Muscle of arm (tissue), 12 donors: ENCODE data around the gene CXCL9. TPM values are rescaled to one million over a fixed set of nuclear protein-coding genes. Genes with fewer than 3 reads are reported as not detected.
A peak's percentile ranks its signal among the peaks of the same experiment; 100 is the strongest.
"Not testable (repeated sequence)": the region's sequence is repeated elsewhere in the genome, so short reads cannot be mapped to it uniquely, and the experiment has no call there.

Experiments used
- DNase-seq: peaks from one replicate; pipeline ENCODE4 v3.0.0-alpha.2; 2013
- polyA plus RNA-seq, 12 donors: library from polyadenylated mRNA; unstranded; fragments of 120-200 nt; gene quantifications; one replicate each; pipeline ENCODE4 v1.2.1, GENCODE V29; 2013; ENCODE audit not compliant: insufficient read length in 12 of 12

The CXCL9 gene
- polyA plus RNA-seq, 12 donors = 0.11 to 1.2 (median 0.26) TPM; not detected in 3

DNA sequence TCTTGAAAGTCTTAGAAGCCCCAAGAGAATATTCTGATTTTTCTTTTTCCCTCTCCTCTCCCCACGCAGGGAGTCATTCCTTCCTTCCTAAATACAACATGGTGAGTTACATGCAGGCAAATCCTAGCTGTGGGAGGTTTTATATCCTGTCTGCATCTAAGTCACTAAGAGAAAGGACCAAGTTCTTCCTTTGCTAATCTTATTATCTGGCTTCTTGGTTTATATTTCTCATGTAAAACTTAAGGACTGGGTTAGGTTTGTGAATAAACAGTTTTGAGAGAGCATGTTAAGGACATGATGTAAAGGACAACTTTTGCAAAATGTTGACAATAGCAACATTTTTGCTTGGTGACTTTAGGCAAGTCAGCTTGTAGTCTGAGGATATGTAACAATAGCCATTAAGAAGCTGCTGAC, 5.1 kb upstream of the CXCL9 start:
- DNase-seq = no peak

DNA sequence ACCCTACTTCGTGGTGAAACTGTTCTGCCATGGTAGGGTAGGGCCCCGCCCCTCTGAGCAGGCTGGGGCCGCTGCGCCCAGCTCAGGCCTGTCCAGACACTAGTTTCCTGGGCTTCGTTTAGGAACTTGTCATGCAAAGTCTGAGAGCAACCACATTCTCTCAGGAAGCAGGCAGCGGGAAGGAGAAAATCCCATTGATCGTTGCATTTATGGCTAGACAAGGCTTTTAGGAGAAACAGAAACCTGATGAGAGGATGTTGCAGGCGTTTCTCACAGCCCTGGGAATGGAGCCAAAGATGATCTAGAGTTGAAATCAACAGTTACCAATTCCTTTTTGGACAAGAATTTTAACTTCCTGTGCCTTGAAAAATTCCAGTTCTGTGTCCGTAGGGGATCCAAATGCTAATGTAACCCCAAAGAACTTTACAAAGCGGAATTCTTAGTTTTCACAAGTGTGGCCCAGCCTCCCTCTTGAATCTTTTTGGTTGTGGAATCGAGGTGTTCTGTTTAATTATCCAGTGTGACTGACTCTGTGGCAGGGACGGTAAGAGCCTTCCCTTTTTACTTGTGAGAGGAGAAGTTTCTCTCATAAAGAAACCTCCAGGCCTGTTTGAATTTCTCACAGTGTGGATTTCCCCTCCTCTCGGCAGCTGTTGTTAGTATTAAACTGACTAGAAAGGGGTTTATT, 4.5 kb upstream of the CXCL9 start:
- DNase-seq = peak; percentile 84

DNA sequence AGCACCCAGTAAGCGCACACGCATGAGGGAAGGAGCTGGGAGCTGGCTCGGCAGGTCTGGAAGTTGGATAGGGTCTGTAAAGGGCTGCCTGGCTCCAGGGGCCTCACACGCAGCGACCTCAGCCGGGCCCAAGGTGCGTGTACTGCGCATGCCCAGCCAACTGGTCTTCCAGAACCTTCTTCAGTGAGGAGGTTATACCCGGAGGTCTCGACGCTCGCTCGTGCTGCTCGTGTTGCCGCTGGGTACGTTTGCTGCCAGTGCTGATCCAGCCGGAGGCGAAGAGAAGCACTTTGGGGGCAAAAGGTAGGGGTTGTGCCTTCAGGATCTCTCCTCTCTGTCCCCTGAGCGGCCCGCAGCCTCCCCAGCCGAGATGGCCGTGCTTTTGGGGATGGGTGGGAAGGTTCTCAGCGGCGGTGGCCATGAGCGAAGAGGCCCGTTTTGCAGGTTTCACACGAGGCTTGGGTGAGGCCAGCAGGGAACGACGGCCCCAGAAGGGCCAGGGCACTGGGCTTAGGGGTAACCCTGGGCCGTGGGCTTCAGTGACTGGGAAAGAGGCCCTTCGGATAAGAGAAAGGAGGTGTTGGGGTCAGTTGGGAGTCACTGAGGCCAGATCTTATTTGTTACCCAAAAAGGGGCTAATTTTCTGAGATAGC, 3.8 kb upstream of the CXCL9 start:
- DNase-seq = no peak

DNA sequence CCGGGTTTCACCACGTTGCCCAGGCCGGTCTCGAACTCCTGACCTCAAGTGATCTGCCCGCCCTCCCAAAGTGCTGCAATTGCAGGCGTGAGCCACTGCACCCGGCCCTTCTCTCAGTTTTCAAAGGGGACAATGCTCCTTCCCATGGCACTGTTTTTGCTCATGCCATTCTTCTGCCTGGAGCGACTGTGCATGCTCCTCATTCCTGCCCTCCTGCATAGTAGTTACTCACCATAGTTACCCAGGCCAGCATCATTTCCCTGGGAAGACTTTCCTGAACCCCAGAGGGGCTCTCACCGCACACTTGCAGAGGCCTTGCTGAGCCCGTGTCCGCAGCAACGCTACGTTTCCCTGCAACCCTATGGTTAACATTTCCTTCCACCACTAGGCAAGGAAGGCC, 3.3 kb upstream of the CXCL9 start:
- DNase-seq = no peak

DNA sequence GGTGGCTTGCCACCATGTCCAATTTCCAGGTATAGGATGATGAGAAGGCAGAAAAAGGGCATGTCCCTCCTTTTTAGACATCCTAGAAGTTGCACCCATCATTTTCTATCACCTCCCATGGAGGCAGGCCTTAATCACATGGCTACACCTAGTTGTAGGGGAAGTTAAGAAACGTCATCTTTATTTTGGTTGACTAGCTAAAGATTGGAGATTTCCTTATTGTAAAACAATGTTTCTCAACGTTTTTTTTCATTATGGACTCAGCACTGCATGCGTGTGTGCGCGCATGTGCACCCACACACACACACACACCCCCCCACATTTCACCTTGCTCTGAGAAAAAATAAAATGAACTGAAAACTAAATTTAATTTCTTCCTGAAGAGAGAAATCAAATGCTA, 2.0 kb upstream of the CXCL9 start:
- no peak for DNase-seq

DNA sequence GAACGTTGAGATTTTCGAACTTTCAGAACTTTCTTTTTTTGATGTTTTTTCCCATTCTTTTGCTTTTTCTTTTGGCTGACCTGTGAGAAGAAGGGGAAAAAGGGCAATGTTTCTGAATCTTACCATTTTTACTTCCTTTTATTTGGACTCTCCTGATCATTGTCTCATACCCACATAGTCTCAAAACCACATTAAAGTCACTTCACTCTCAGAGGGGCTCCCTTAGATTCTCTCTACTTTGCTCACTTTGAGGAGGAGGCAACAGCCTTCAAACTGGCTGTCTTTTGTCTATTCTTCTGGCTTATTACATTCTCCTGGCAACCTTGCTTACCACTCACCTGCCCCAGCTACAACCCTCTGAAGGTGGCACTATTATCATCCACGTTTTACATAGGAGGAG, 3.7 kb downstream of the CXCL9 start:
- DNase-seq = no peak

DNA sequence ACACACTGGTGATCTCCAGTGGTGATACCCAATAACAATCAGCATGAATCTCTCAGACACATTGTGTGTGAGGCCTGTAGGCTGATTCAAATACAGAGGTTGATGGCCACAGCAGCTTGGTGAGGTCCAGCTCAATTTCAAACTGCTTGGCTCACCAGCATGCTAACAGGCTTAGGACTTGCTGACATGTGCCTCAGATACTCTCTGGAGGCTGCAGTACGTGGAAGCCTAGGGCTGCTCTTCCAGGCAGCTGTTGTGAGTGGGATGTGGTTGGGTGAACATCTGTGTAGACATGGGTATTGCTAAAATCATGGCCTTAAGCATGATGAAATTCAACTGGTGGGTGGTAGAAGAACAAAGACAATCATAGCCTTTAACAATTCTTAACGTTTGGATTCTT, 4.3 kb downstream of the CXCL9 start:
- no peak for DNase-seq

DNA sequence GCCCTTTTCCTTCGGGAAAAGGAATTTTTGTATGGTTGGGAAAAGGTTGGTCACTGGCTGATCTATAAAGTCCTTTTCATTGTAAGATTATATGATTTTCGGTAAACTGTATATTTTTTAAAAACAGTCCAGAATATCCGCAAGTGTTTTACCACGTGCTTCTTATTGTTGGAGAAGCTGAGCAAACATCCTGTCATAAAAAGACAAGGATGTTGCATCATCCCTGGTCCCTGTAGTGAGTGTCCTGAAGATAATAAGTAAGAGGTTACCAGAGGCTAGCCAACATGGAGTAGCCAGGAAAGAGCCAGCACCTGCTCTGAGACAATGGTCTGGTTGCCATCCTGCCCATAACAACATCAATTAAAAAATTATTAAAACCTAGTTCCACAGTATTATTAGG, 5.1 kb downstream of the CXCL9 start:
- no peak for DNase-seq

DNA sequence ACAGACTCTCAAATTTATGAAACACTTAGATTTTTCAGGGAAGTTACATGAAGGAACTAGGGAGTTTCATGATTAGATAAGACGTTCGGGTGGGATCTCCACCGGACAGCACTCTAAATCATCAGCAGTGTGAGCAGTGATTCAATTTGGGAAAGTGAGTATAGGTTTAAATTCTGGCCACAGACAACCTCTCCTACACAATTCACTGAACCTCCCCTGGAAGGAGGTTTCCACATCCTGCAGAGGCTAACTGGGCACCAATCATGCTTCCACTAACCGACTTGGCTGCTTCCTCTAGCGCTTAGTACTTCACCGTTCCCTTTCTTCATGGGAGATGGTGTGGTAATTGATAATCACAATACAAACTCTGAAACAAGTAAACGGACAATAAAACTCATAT, 5.6 kb downstream of the CXCL9 start:
- DNase-seq = no peak

DNA sequence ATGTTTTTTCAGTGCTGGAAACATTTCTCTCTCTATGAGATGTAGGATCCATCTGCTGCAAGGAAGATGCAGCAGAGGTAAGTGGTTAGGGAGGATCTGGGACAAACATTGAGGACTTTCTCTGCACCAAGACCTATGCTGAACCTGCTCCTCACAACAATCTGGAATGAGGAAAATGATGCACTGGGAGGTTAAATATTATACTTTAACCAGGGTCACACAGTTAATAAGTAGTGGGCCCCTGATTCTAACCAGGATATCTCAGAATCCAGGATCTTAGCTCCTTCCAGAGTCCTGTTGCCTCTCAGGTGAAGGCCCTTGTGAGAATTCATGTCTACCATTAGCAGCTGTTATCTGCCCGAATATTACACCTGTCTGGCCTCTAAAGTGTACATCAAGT, 7.0 kb downstream of the CXCL9 start:
- no peak for DNase-seq

DNA sequence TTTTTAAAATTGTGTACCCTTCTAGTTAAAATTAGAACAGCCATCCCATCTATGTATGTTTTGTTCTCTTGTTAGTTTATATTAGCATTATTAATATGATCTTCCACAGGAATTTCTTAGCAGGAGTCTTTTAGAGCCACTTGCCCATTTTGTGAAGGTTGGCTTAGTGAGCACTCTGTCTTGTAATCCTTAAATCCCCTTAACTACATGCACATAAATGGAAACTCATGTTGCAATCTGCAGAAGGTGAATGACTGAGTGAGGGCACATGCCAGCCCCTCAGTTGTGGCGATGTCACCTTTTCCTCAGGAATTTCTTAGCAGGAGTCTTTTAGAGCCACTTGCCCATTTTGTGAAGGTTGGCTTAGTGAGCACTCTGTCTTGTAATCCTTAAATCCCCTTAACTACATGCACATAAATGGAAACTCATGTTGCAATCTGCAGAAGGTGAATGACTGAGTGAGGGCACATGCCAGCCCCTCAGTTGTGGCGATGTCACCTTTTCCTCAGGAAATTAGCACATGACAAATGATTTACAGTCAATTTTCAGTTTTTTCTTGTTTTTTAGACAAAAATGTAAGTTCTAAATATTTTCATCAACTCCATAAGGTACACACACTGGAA, 8.7 kb downstream of the CXCL9 start:
- DNase-seq = not testable (repeated sequence)

DNA sequence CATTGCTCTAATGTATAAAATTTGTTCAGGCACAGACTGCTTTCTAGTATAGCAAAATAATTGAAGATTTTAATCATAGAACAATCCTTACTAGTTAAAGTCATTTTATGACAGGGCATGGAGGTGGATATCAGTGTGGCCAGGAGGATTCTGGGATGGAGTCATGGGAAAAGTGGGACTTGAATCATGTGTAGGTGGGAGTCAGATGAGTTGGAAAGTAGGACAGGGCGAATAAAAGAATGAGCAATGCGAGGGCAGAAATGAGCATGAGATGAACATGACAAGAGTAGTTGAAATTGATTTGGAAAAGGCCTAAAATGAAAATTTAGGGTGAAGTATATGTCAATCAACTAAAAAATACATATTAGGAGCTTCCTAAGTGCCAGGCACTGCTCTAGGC, 9.4 kb downstream of the CXCL9 start:
- no peak for DNase-seq

DNA sequence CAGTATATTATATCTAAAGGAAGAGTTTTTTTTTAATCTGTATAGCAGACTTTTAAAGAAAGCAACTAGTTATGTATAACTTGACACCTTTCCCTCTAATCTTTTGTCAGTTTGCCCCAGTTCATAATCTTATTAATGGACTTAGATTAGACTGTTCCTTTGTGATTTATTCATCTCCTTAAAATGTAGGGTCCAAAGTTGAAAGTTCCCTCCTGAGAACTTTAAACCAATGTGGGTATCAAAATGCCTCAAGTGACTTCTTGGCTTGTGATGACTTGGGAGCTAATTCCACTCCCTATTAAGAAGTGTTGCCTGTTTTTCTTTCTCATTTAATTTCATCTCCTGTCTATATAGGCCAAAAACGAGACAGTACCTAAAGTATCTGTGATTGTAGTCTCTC, 10.2 kb downstream of the CXCL9 start:
- DNase-seq = no peak

DNA sequence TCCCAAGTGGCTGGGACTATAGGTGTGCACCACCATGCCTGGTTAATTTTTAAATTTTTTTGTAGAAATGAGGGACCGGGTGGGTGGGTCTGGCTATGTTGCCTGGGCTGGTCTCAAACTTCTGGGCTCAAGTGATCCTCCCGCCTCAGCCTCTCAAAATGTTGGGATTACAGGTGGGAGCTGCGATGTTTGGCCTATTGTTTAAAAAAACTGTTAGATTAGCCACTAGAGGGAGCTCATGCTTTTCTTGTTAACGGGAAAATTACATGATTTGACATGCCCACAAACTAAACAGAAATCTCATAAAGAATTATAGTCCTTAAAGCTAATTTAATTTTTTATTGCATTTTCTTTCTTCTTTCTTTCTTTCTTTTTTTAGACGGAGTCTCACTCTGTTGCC, 11.6 kb downstream of the CXCL9 start:
- DNase-seq = peak; percentile 52

DNA sequence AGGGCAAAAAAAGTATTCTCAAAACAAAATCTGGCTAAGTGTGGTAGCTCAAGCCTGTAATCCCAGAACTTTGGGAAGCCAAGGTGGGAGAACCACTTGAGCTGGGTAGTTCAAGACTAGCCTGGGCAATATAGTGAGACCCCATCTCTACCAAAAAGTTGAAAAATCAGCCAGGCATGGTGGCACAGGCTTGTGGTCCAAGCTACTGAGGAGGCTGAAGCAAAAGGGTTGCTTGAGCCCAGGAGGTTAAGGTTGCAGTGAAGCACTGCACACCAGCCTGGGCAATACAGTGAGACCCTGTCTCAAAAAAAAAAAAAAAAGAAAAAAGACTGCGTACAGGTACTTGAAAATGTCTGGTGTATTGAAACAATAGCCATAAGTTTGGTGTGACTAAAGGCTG, 14.8 kb downstream of the CXCL9 start:
- DNase-seq = no peak

DNA sequence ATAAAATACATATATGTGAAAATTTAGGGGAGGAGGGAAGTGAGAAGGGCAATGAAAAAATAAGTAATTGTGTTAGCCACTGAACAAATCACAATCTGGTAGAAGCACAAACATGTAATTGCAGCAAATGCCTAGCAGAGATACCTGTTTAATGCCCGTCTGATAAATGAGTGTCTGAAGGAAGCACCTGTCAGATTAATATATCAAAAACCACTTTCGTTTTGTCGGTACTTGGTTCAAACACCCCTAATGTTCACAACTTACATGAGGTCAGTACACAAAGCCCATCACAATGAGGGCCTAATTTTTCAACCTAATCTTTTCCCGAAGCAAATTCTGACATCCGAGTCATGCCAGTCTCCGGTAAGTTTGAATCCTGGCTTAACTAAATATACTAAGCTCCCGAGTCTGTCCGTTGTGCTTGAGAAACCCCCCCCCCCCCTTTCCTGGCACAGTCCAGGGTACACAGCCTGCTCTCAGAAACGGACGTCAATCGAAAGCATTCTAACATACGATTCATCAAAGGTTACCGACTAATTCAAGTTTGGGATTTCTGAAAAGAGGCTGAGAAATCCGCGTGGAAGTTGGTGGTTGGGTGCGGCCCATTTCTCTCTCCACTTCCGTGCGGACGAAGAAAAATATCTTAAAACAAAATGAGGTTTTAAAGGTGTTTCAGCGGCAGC, 17.3 kb downstream of the CXCL9 start:
- DNase-seq = no peak

DNA sequence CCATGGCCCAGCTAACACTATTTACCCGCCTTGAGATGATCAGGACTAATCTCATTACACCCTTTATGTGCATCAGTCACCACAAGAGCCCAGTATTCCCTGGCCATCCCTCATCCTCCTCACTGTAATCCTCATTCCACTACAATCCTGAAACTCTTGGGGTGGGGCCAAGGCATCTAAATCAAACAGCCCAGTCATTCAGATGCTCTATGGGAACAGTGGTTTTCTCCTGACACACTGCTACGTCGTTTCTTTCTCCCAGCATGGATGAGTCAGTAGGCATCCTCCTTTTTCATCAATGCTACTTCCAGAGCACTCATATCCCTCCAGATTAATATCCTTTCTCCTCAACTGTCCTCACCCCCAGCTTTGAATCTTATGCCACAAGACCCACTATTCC, 22.2 kb downstream of the CXCL9 start:
- DNase-seq = no peak

DNA sequence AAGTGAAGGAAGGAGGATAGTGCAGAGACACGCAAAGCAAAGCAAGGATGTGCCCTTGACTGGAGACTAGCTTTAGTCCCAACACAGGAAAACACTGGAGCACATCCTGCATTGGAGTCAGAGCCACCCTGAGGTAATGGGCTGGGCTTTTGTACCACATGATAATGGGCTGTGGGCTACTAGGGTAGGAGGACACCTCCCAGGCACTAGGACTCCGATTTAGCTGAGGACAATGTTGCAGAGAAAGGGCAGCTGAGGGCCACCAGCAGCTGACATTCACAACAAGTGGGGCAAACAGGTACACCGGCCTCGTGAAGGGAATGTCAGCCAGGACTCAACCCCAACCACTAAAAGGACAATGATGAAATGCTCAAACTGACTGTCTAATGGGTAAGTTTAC, 26.7 kb downstream of the CXCL9 start:
- no peak for DNase-seq

DNA sequence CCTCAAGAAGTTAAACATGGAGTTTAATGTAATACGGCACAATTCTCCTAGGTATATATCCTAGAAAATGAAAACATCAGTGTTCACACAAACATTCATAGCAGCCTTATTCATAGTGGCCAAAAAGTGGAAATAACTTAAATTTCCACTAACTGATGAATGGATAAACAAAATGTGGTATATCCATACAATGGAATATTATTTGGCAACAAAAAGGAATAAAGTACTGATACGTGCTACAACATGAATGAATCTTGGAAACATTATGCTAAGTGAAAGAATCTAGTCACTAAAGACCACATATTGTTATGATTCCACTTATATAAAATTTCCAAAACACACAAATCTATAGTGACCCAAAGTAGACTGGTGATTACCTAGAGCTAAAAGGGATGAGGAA, 31.1 kb downstream of the CXCL9 start:
- no peak for DNase-seq

DNA sequence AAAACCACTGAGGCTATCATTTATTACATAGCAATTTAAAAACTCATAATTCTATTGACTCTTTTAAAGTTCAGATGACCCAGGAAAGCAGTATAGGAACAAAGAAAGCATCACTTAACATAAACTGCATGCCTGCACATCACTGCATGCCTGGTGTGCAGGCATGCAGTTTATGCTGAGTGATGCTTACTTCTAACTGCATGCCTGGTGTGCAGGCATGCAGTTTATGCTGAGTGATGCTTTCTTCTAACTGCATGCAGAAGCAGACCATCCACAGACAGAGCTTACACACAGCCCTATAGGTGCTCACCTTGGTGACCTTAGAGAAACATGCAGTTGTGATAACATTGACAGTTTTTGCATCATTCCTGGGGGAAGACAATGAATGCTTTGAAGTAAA, 33.5 kb downstream of the CXCL9 start:
- no peak for DNase-seq

DNA sequence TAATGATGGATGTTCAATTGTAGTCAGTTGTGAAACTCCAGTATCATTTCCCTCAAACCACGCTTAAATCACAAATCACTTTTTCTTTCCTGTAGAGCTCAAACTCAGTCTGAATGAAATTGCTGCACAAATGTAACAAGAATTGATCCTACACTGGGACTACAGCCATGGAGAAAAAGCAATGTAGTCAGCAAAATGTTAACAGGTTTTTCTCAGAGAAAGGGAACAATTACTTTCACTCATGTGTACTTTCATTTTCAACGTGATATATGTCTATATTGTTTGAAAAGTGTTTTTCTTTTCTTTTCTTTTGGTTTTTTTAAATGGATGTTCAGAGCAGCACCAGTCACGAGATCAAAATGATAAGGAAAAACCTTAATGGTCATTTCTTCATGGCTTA, 39.2 kb downstream of the CXCL9 start:
- DNase-seq = no peak

DNA sequence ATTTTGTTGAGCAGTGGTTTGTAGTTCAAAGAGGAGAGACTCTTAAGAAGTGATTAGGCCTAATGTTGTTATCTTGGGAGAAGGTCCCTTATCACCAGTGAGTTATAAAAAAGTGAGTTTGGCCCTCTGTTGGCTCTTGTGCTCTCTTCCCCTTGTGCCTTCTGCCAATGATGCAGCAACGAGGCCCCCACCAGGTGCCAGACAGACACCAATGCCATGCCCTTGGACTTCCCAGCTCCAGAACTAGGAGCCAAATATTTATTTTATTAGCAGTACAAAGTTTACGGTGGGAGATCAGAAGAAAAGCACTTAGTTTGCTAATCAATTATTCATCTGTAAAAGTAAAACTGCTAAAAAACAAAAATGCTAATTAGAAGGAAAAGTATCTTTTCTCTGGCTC, 43.8 kb downstream of the CXCL9 start:
- no peak for DNase-seq

DNA sequence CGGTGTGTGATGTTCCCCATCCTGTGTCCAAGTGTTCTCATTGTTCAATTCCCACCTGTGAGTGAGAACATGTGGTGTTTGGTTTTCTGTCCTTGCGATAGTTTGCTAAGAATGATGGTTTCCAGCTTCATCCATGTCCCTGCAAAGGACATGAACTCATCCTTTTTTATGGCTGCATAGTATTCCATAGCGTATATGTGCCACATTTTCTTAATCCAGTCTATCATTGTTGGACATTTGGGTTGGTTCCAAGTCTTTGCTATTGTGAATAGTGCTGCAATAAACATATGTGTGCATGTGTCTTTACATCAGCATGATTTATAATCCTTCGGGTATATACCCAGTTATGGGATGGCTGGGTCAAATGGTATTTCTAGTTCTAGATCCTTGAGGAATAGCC, 45.2 kb downstream of the CXCL9 start:
- not testable (repeated sequence) for DNase-seq
